Measurements from ENCODE around the gene CDRT15.

CDRT15 gene

DNA sequence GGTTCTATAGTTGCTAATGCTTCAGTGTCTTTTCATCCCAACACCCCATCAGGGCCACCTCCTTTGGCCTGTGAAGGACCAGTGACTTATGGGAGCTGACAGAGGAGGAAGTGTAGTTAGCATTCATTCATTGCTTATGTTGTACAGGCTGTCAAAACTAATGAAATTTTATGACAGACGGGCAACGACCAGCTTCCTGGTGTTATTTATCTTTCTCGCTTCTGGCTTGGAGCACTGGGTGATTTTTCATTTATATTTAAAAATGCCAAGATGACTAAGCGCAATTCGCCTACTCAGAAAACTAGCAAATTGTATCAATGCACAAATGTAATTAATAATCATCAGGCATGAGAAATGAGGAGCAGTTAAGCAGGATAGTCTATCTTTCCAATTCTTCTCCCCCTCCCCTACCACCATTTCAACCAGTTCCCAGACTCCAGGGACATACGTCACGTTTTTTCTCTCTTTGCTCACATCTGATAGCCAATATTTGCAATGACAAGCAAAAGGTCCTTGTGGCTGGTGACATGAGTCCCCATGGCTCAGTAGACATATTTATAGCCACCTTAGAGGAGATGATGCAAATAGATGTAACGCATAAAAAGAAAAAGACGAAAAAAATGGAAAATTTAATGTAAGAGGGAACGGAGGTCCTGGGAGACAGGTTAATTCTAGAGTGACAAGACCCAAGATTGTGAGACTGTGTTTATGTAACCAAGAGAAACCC, 11.2 kb downstream of the CDRT15 start:
- no peaks in the 10 kb centered on the region for H3K36me3 Mint-ChIP-seq

DNA sequence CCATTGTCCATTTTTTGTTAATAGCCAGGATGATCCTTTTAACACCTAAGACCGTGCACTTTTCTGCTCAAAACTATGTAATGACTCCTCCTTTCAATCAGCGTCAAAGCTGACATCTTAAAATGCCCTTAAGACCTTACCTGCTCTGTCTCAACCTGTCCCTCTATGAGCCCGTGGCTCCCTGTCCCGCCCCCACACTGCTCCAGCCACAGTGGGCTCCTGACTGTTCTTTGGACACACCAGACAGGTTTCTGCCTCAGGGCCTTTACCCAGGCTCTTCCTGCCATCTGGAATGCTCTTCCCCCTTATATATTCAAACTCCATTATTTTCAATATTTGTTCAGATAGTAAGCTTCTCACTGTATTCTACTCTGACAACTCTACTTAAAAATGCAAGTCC, 14.1 kb downstream of the CDRT15 start:
- Mint-ChIP-seq H3K9me3 (no peaks in the 10 kb centered on the region), H3K4me3 (no peak overlapping the region), H3K36me3 (no peaks in the 10 kb centered on the region), H3K4me1 (no peaks in the 10 kb centered on the region), H3K27ac (no peak overlapping the region)
- DNase-seq (ENCODE audit: low spot score in 2 of 2) (no peak), ATAC-seq (no peak)

More for the DNA sequence above, 11.2 kb downstream of the CDRT15 start:
- DNase-seq (ENCODE audit: low spot score in 2 of 2) = no peak
- no peak for ATAC-seq
- Mint-ChIP-seq H3K4me1 (no peaks in the 10 kb centered on the region), H3K27ac (no peak overlapping the region), H3K4me3 (no peak overlapping the region), H3K9me3 (no peaks in the 10 kb centered on the region)

DNA sequence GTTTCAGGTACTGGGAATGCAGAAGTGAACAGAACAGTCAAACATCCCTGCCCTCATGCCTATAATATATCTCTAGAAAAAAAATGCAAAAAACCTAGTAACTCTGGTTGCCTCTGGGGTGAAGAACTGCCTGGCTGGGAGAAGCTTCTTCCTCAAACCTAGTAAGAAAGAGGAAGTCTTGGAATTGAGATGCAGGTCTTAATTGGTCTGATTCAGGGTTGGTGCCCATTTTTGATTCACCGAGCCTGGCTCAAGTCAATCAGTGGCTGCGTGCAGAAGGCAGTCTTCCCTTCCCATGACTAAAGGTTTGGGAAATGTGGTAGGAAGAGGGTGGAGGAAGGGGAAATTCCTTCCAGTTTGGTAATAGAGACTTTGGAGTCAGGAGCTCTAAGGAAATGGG, 22.4 kb downstream of the CDRT15 start:
- peak overlapping the region; percentile 48 for H3K27ac Mint-ChIP-seq
- no peak overlapping the region for H3K4me3 Mint-ChIP-seq
- H3K36me3 Mint-ChIP-seq = peaks cover 10% of the 10 kb centered on the region
- peaks cover 11% of the 10 kb centered on the region for H3K4me1 Mint-ChIP-seq
- H3K9me3 Mint-ChIP-seq = peaks cover 2% of the 10 kb centered on the region
- DNase-seq (ENCODE audit: low spot score in 2 of 2) (no peak), ATAC-seq (no peak)

DNA sequence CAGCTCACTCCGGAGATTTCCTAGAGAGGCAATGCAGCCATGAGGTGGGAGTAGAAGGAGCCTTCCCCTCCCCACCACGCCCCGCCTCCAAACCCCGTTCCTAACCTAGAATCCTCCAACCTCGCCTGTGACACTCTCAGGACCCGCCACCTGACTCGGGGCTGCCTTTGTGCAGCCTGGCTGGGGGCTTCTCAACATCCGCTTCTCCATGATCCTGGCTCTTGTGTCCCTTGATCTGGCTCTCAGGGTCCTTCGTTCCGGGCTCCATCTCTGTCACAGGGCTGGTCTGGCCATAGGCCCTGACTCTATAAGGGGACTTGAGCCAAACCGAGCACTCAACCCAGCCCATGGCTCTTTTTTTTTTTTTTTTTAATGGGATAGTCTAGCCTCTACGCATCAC, 24.3 kb downstream of the CDRT15 start:
- Mint-ChIP-seq H3K4me3 (no peak overlapping the region), H3K27ac (no peak overlapping the region), H3K9me3 (peaks cover 2% of the 10 kb centered on the region), H3K4me1 (peaks cover 15% of the 10 kb centered on the region), H3K36me3 (peaks cover 14% of the 10 kb centered on the region)
- DNase-seq (ENCODE audit: low spot score in 2 of 2) (no peak), ATAC-seq (no peak)

DNA sequence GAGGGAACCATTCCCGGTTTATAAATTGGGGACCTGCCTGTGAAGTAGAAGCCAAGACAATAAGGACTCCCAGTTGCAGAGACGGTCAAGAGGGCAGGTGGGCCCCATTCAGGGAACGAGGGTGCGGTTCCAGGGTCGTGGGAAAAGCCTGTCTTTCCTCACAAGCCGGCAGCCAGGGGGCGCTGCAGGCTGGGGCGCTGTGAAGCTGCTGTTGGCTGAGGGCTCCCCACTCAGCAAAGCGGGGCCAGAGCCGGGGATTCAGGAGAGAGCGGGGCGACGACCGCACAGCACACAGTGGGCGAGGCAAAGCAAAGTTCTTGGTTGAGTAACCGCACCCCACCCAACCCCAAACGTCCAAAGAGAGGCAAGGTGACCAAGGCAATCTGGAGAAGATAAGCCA, 24.9 kb downstream of the CDRT15 start:
- peaks cover 2% of the 10 kb centered on the region for H3K9me3 Mint-ChIP-seq
- H3K4me1 Mint-ChIP-seq = peaks cover 18% of the 10 kb centered on the region
- no peak overlapping the region for H3K4me3 Mint-ChIP-seq
- ATAC-seq = no peak
- no peak overlapping the region for H3K27ac Mint-ChIP-seq
- no peak for DNase-seq (ENCODE audit: low spot score in 2 of 2)
- H3K36me3 Mint-ChIP-seq = peaks cover 17% of the 10 kb centered on the region

DNA sequence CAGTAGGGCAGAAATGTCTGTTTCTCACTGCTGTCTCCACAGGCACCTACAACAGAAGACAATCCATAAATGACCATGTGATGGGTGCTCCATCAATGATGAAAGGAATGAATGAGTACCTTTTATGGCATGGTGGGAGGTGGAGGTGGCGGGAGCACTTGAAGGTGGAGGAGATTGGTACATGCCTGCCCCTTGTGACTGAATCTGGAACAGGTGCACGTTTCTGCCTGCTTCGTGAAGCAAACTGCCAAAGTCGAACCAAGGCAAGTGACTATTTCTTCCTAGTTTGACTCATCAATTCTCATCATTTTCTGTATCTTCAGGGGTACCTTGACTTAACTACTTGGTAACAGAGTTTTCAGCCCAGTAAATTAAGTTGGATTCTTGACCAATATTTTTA, 25.4 kb downstream of the CDRT15 start:
- H3K4me1 Mint-ChIP-seq = peaks cover 21% of the 10 kb centered on the region
- no peak for DNase-seq (ENCODE audit: low spot score in 2 of 2)
- H3K27ac Mint-ChIP-seq = peak overlapping the region; percentile 53
- H3K4me3 Mint-ChIP-seq = no peak overlapping the region
- ATAC-seq = peak; percentile 34
- peaks cover 2% of the 10 kb centered on the region for H3K9me3 Mint-ChIP-seq
- peaks cover 17% of the 10 kb centered on the region for H3K36me3 Mint-ChIP-seq

DNA sequence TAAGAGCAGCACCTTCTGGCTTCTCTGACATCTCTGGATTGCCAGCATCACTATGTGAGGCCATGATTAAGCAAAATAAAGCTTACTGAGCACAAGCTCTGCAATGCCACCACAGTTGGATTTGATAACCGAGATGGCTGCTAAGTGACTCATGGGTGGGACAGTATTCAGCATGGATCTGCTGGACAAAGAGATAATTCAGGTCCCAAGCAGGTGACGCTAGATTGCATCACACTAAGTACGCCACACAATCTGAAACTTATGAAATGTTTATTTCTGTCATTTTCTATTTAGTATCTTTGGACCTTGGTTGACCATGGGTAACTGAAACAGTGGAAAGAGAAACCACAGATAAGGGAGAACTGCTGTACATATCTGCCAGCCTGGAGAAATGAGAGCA, 27.4 kb downstream of the CDRT15 start:
- Mint-ChIP-seq H3K36me3 (peaks cover 32% of the 10 kb centered on the region), H3K27ac (no peak overlapping the region), H3K4me1 (peaks cover 42% of the 10 kb centered on the region), H3K9me3 (peaks cover 2% of the 10 kb centered on the region), H3K4me3 (no peak overlapping the region)
- no peak for DNase-seq (ENCODE audit: low spot score in 2 of 2)
- no peak for ATAC-seq

DNA sequence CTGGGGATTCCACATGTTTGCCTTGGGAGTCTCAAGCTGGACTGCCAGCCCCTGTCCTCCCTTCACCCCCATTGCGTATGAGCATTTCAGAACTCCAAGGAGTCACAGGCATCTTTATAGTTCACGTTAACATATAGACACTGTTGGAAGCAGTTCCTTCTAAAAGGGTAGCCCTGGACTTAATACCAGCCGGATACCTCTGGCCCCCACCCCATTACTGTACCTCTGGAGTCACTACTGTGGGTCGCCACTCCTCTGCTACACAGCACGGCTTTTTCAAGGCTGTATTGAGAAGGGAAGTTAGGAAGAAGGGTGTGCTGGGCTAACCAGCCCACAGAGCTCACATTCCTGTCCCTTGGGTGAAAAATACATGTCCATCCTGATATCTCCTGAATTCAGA, 28.9 kb downstream of the CDRT15 start:
- Mint-ChIP-seq H3K9me3 (peaks cover 2% of the 10 kb centered on the region), H3K36me3 (peaks cover 32% of the 10 kb centered on the region), H3K27ac (no peak overlapping the region), H3K4me1 (peaks cover 56% of the 10 kb centered on the region), H3K4me3 (no peak overlapping the region)
- no peak for ATAC-seq
- DNase-seq (ENCODE audit: low spot score in 2 of 2) = peak in 1 of 2 donors; percentile 40

DNA sequence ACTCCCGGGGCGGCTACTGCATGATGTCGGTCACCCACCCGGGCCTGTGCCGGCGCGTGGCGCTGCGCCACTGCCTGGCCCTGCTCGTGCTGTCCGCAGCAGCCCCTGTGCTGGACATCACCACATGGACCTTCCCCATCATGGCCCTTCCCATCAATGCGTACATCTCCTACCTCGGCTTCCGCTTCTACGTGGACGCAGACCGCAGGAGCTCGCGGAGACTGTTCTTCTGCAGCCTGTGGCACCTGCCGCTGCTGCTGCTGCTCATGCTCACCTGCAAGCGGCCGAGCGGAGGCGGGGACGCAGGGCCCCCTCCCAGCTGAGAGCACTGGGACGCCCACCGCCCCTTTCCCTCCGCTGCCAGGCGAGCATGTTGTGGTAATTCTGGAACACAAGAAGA, 29.8 kb downstream of the CDRT15 start:
- no peaks in the 10 kb centered on the region for H3K9me3 Mint-ChIP-seq
- peaks cover 65% of the 10 kb centered on the region for H3K4me1 Mint-ChIP-seq
- peaks cover 32% of the 10 kb centered on the region for H3K36me3 Mint-ChIP-seq
- ATAC-seq (no peak), DNase-seq (ENCODE audit: low spot score in 2 of 2) (peak in 1 of 2 donors; percentile 43)
- no peak overlapping the region for H3K27ac Mint-ChIP-seq
- no peak overlapping the region for H3K4me3 Mint-ChIP-seq

DNA sequence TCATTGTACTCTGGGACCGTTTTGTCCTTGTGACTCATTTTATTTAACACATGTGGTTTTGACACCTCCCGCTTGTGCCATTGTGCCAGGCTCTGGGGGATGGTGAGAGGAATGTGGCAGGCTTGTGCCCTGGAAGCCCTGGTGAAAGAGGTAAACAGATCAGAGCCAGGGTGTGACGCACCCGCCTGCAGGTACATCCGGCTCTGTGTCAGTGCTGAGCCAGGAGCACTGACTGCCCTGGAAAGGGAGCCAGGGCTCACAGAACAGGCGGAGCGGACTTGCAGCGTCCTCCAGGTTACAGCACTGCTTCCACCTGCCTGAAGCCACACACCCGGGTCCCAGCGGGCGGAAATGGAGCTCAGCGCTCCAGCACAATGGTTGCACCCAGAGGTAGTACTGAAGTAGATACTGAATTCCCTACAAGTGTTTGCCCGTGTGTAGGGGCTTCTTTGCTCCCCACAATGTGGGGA, 30.6 kb downstream of the CDRT15 start:
- Mint-ChIP-seq H3K4me1 (peaks cover 64% of the 10 kb centered on the region), H3K27ac (peak overlapping the region; percentile 93), H3K9me3 (no peaks in the 10 kb centered on the region), H3K4me3 (peak overlapping the region; percentile 67), H3K36me3 (peaks cover 32% of the 10 kb centered on the region)
- ATAC-seq (peak; percentile 76), DNase-seq (ENCODE audit: low spot score in 2 of 2) (peak in 1 of 2 donors; percentile 67)

DNA sequence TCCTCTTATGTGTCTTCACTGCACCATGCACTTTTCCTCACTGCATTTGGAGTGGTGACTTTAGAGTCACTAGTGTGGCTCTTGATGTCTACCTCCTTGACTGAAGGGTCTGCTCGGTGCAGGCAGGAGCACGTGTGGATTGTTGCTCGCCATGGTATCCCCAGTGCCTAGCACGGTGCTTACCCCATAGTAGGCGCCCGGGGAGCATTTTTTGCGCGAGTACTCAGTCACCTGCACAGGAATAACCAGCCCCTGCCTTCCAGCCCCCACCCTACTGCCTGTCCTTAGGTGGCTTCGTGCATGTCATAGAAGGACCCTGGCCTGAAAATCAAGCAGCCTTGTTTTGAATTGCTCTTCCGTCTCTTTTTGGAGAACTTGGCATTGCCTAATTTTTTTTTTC, 31.3 kb downstream of the CDRT15 start:
- peaks cover 30% of the 10 kb centered on the region for H3K36me3 Mint-ChIP-seq
- peaks cover 68% of the 10 kb centered on the region for H3K4me1 Mint-ChIP-seq
- ATAC-seq (no peak), DNase-seq (ENCODE audit: low spot score in 2 of 2) (no peak)
- peak overlapping the region; percentile 67 for H3K4me3 Mint-ChIP-seq
- no peaks in the 10 kb centered on the region for H3K9me3 Mint-ChIP-seq
- peak overlapping the region; percentile 93 for H3K27ac Mint-ChIP-seq

DNA sequence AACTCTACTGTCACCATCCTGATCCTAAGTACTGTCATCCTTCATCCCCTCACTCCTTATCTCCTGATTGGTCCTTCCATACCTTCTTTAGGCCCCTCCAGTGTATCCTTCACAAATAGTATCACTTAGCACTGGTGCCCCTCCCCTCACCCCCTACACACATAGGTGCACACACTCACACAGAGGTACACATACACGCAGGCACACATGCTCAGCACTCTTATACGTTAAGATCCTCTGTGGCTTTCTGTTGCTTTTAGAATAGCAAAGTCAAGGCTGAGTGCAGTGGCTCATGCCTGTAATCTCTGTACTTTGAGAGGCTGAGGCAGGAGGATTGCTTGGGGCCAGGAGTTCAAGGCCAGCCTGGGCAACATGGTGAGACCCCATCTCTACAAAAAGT, 32.1 kb downstream of the CDRT15 start:
- ATAC-seq = no peak
- no peak for DNase-seq (ENCODE audit: low spot score in 2 of 2)
- Mint-ChIP-seq H3K27ac (peak overlapping the region; percentile 93), H3K36me3 (peaks cover 22% of the 10 kb centered on the region), H3K4me3 (peak overlapping the region; percentile 12), H3K4me1 (peaks cover 76% of the 10 kb centered on the region), H3K9me3 (no peaks in the 10 kb centered on the region)

DNA sequence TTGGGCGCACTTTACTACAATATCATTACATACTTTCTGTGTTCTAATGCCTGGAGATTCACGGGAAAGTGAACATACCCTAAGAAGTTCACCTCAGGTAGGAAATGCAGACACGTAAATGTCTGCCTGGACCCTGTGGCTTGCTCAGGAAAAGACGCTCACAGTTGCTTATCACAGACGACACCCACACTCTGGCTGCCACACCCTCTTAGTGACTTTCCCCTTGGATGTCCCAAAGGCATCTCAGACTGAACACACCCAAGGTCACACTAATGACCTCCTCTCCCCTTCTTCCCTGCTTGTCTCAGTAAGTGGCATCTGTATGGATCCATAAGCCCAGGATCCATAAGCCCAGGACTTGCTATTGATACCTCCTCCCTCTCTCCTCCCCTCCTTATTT, 32.6 kb downstream of the CDRT15 start:
- Mint-ChIP-seq H3K27ac (peak overlapping the region; percentile 93), H3K9me3 (no peaks in the 10 kb centered on the region), H3K4me3 (peak overlapping the region; percentile 12), H3K4me1 (peaks cover 80% of the 10 kb centered on the region), H3K36me3 (peaks cover 22% of the 10 kb centered on the region)
- DNase-seq (ENCODE audit: low spot score in 2 of 2) (no peak), ATAC-seq (no peak)

DNA sequence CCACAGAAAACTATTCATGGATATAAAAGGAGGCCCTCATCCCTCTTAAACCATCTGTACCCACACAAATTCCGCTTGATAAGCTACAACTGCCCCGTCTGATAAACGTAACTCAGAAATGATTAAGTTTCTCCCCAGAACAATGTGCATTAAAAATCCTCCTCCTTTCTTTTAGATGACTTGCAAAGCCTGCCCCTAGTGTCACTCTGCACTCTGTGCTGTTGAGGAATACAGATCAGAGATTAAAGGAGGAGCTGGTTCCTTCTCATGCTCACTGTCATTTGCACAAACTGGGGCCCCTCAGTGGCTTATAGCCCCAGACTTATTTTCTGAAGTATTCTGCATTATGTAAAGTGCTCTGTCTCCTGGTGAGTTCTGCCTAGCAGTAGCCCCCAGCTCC, 33.3 kb downstream of the CDRT15 start:
- DNase-seq (ENCODE audit: low spot score in 2 of 2) (peak in 1 of 2 donors; percentile 30), ATAC-seq (peak; percentile 20)
- H3K36me3 Mint-ChIP-seq = peaks cover 22% of the 10 kb centered on the region
- H3K4me3 Mint-ChIP-seq = peak overlapping the region; percentile 12
- no peaks in the 10 kb centered on the region for H3K9me3 Mint-ChIP-seq
- H3K27ac Mint-ChIP-seq = peak overlapping the region; percentile 93
- peaks cover 87% of the 10 kb centered on the region for H3K4me1 Mint-ChIP-seq

DNA sequence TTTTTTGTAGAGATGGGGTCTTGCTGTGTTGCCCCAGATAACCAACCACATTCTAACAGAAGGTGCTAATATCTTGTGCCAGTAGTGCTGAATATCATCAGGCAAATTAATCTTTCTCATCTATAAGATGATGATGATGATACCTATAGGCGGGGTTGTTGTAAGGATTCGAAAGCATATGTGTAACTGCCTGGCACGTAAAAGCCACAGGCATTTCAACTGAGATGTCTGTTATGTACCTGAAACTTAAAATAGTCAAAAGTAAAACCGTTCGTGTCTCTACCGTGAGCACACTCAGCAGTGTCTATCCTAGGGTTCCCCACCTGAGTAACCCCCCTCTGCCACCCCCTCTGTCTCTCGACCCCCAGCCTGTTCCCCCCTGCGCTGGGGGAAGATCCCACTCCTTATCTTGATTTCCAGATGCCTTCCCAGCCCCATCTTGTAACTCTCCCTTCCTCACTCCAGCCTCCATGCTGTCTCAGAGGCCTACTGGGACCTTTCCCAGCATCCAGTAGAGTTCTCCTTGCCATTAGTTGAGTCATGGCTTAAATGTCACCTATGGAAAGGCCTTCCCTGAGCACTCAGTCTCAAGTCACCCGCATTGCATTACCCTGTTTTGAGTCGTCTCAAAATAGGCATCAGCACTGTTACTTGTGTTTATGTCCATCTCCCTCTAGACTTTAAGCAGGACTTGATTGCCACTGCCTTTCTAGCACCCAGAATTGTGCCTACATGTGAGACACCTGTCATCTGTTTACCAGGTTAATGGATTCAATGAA, 34.1 kb downstream of the CDRT15 start:
- Mint-ChIP-seq H3K4me1 (peaks cover 94% of the 10 kb centered on the region), H3K36me3 (peaks cover 20% of the 10 kb centered on the region), H3K9me3 (no peaks in the 10 kb centered on the region), H3K27ac (peak overlapping the region; percentile 79), H3K4me3 (peak overlapping the region; percentile 36)
- ATAC-seq = no peak
- DNase-seq (ENCODE audit: low spot score in 2 of 2) = peak in 1 of 2 donors; percentile 39

DNA sequence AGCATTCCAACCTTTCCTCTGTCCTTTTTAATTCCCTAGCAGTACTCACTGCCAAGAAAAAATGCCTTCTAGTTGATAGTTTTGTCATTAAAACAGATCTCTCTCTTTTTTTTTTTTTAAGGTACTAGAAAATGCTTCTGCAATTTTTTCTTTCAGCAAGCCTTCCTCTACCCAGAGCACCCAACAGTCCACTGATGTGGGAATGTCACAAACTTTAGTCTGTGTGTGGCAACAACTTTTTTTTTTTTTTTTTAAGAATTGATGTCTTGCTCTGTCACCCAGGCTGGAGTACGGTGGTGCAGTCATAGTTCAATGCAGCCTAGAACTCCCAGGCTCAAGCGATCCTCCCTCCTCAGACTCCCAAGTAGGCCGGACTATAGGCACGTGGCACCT, 34.7 kb downstream of the CDRT15 start:
- peak overlapping the region; percentile 79 for H3K27ac Mint-ChIP-seq

More for the DNA sequence above, 34.7 kb downstream of the CDRT15 start:
- Mint-ChIP-seq H3K4me1 (peaks cover 94% of the 10 kb centered on the region), H3K9me3 (no peaks in the 10 kb centered on the region), H3K4me3 (peak overlapping the region; percentile 36), H3K36me3 (peaks cover 15% of the 10 kb centered on the region)
- ATAC-seq (no peak), DNase-seq (ENCODE audit: low spot score in 2 of 2) (no peak)

Data from stimulated activated effector memory CD8-positive, alpha-beta T cell treated with anti-CD3 and anti-CD28 coated beads, Interleukin-12 subunit alpha, Interleukin-12 subunit beta, amount 100 ng/mL, for 72 hours (primary cell).